ENCODE measurements around the gene FAM50B. TPM values are rescaled to one million over a fixed set of nuclear protein-coding genes. Genes with fewer than 3 reads are reported as not detected.

FAM50B gene
- total RNA-seq, 3 donors from 2014 or later (not counting 1 experiment from before 2014, with no cell fraction given), result 1.9 to 4.7 (median 1.9) TPM

DNA sequence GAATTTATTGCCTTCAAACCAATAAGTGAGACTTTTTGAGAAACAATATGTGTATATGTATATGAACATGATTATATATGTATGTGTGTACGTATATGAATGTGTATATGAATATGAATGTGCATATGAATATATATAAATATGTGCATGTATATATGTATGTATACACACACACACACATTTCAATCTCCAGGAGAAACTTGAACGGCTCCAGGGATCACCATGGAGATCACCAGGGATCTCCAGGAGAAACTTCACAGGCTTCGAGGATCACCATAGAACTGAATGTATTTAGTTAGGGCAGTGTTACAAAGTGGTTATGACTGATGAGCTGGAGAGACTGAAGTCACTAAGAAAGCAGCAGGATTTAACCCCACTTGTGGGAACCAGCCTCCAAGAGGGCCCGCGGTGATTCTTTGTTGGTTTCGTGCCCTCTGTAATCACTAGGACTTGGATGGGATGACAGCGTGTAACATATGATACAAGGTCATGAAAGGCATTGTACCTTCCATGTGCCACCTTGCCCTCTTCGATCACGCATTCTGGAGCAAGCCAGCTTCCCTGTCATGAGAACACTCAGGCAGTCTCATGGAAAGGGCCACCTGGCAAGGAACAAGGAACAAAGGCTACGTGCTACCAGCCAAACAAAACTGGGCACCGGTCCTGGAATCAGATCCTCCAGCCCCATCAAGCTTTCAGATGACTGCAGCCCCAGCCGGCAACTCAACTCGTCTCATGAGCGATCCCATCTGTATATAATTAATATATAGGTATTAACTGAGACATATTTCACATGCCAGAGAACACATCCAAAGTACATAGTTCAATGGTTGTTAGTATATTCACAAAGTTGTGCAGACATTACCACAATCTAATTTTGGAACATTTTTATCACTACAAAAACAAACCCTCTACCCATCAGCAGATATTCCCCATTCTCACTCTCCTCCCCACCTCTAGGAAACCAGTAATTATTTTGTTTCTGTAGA, 8.6 kb downstream of the FAM50B start:
- H3K4me3 Mint-ChIP-seq, result no peak overlapping the region
- H3K36me3 Mint-ChIP-seq, result no peaks in the 10 kb centered on the region
- ATAC-seq (no peak), DNase-seq (no peak)
- Histone ChIP-seq H3K36me3 (ENCODE audit: control insufficient read depth, insufficient read depth, low read length) (no peaks in the 10 kb centered on the region), H3K27me3 (ENCODE audit: control insufficient read depth, insufficient read depth, low read length) (no peaks in the 10 kb centered on the region), H3K4me1 (ENCODE audit: control insufficient read depth, insufficient read depth, low read length) (no peaks in the 10 kb centered on the region), H3K27ac (ENCODE audit: low read length) (no peak overlapping the region), H3K9me3 (ENCODE audit: control insufficient read depth, insufficient read depth, low read length) (no peaks in the 10 kb centered on the region), H3K4me3 (ENCODE audit: low read length) (no peak overlapping the region)
- H3K4me1 Mint-ChIP-seq, result no peaks in the 10 kb centered on the region
- no peaks in the 10 kb centered on the region for H3K9me3 Mint-ChIP-seq
- intact Hi-C loops (cut with micrococcal nuclease), result no loop called here
- TF ChIP-seq, protein P1, sequence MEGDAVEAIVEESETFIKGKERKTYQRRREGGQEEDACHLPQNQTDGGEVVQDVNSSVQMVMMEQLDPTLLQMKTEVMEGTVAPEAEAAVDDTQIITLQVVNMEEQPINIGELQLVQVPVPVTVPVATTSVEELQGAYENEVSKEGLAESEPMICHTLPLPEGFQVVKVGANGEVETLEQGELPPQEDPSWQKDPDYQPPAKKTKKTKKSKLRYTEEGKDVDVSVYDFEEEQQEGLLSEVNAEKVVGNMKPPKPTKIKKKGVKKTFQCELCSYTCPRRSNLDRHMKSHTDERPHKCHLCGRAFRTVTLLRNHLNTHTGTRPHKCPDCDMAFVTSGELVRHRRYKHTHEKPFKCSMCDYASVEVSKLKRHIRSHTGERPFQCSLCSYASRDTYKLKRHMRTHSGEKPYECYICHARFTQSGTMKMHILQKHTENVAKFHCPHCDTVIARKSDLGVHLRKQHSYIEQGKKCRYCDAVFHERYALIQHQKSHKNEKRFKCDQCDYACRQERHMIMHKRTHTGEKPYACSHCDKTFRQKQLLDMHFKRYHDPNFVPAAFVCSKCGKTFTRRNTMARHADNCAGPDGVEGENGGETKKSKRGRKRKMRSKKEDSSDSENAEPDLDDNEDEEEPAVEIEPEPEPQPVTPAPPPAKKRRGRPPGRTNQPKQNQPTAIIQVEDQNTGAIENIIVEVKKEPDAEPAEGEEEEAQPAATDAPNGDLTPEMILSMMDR (IDR thresholded peaks at IDR 0.05), result no peak
- H3K27me3 Mint-ChIP-seq (ENCODE audit: low read depth in 2 of 2), result peaks cover 19 to 31% of the 10 kb centered on the region in 2 donors
- 96% methylated on average over 10 of the region's 14 CpGs for WGBS (ENCODE audit: insufficient coverage)
- no peak overlapping the region for H3K27ac Mint-ChIP-seq

DNA sequence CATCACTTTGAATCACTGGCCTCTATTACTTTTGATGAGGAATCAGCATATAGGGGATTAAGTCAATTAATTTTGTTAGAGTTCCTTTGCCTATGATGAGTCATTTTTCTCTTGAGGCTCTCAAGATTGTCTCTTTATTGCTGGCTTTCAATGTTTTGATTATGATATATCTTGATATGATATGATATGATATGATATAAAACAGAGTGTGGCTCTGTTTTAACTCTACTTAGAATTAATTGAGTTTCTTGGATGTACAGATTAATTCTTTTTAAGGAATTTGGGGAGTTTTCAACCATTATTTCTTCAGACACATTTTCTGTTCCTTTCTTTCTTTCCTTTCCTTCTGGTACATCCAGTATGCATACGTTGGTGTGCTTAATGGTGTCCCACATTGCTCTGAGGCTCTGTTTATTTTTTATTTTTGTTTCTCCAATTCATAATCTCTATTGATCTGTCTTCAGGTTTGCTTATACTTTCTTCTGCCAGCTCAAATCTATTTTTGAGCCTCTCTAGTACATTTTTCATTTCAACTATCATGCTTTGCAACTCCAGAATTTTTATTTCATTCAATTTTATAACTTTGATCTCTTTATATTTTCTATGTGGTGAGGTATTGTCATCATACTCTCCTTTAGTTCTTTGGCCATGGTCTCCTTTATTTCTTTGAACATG, 10.8 kb downstream of the FAM50B start:
- Mint-ChIP-seq H3K27me3 (ENCODE audit: low read depth in 2 of 2) (peaks cover 19 to 32% of the 10 kb centered on the region in 2 donors), H3K36me3 (no peaks in the 10 kb centered on the region), H3K4me1 (no peaks in the 10 kb centered on the region), H3K9me3 (no peaks in the 10 kb centered on the region), H3K4me3 (no peak overlapping the region), H3K27ac (no peak overlapping the region)
- H3K27me3 ChIP-seq (ENCODE audit: control insufficient read depth, insufficient read depth, low read length), result no peaks in the 10 kb centered on the region
- WGBS (ENCODE audit: insufficient coverage), result 100% methylated on average over 1 of the region's 1 CpG
- intact Hi-C loops (cut with micrococcal nuclease), result no loop called here
- TF ChIP-seq, protein P1 (IDR thresholded peaks at IDR 0.05), result no peak
- no peaks in the 10 kb centered on the region for H3K36me3 ChIP-seq (ENCODE audit: control insufficient read depth, insufficient read depth, low read length)
- no peak for ATAC-seq
- no peaks in the 10 kb centered on the region for H3K4me1 ChIP-seq (ENCODE audit: control insufficient read depth, insufficient read depth, low read length)
- no peak overlapping the region for H3K27ac ChIP-seq (ENCODE audit: low read length)
- no peak overlapping the region for H3K4me3 ChIP-seq (ENCODE audit: low read length)
- DNase-seq, result no peak
- no peaks in the 10 kb centered on the region for H3K9me3 ChIP-seq (ENCODE audit: control insufficient read depth, insufficient read depth, low read length)

DNA sequence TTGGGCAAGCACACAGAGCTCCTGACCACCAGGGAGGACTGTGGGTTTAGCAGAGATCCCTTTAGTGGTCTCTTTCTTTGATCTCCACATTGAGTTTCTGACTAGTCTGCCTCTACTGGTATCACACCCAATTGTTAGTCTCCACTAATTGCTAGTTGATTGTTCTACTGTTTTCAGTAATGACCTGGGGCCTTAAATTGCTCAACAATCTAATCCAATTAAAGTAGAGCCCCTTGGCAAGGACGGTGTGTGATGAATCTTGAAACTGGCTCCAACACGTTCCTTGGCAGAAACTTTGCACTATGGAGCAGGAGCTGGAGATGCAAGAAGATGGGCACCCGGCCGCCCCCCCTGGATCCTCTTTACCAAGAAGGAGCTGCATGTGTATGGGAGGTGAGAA, 12.3 kb downstream of the FAM50B start:
- no peak overlapping the region for H3K27ac Mint-ChIP-seq
- H3K27me3 Mint-ChIP-seq (ENCODE audit: low read depth in 2 of 2), result peaks cover 23 to 37% of the 10 kb centered on the region in 2 donors
- H3K9me3 Mint-ChIP-seq, result no peaks in the 10 kb centered on the region
- no peaks in the 10 kb centered on the region for H3K27me3 ChIP-seq (ENCODE audit: control insufficient read depth, insufficient read depth, low read length)
- WGBS (ENCODE audit: insufficient coverage), result 88% methylated on average over 4 of the region's 4 CpGs
- intact Hi-C loops (cut with micrococcal nuclease), result no loop called here
- no peaks in the 10 kb centered on the region for H3K9me3 ChIP-seq (ENCODE audit: control insufficient read depth, insufficient read depth, low read length)
- no peaks in the 10 kb centered on the region for H3K36me3 ChIP-seq (ENCODE audit: control insufficient read depth, insufficient read depth, low read length)
- no peaks in the 10 kb centered on the region for H3K4me1 ChIP-seq (ENCODE audit: control insufficient read depth, insufficient read depth, low read length)
- H3K4me3 ChIP-seq (ENCODE audit: low read length), result no peak overlapping the region
- ATAC-seq (no peak), DNase-seq (no peak)
- no peaks in the 10 kb centered on the region for H3K36me3 Mint-ChIP-seq
- no peak overlapping the region for H3K4me3 Mint-ChIP-seq
- H3K4me1 Mint-ChIP-seq, result no peaks in the 10 kb centered on the region
- no peak overlapping the region for H3K27ac ChIP-seq (ENCODE audit: low read length)
- TF ChIP-seq, protein P1 (IDR thresholded peaks at IDR 0.05), result no peak

Measured in natural killer cell (primary cell).